HG03575 (cell line): ENCODE data around the gene GTF2F1.
"Not testable (repeated sequence)": the region's sequence is repeated elsewhere in the genome, so short reads cannot be mapped to it uniquely, and the experiment has no call there.

Experiments used
- ATAC-seq: cut with Tn5 transposase; IDR thresholded peaks from one replicate; pipeline ENCODE4 v1.9.1; 2021; ENCODE audit not compliant: unreplicated experiment, insufficient number of reproducible peaks, low FRiP score; ENCODE audit errors: extremely low read depth

Gene GTF2F1

GRCh38 chr19:6364353-6364752 lies 28.6 kb downstream of the GTF2F1 start:
- no peak for ATAC-seq

DNA sequence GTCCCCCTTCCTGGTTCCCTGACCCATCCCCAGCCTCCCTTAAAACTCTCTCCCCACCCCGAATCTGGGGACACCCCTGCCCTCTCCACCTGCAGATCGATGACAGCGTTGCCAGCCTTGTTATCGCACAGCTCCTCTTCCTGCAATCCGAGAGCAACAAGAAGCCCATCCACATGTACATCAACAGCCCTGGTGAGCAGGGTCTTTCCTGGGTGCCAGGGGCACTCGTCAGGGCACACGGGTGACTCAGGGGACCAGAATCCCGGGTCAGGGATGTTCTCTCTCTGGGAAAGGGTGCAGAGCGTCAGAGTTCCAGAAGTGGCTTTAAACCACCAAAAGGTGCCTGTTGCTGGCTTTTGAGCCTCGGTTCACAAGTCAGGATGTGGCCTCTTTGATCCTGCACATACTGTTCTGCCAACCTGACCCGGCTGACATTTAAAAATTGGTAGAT lies 30.6 kb downstream of the GTF2F1 start:
- ATAC-seq = no peak

GRCh38 chr19:6362027-6362350 lies 31.0 kb downstream of the GTF2F1 start:
- no peak for ATAC-seq

GRCh38 chr19:6360857-6361216 lies 32.1 kb downstream of the GTF2F1 start:
- not testable (repeated sequence) for ATAC-seq

DNA sequence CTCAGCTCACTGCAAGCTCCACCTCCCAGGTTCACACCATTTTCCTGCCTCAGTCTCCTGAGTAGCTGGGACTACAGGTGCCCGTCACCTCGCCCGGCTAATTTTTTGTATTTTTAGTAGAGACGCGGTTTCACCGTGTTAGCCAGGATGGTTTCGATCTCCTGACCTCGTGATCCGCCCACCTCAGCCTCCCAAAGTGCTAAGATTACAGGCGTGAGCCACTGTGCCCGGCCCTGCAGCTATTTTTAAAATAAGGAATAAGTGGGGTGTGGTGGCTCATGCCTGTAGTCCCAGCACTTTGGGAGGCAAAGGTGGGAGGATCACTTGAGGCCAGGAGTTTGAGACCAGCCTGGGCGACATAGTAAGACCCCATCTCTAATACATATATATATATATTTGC lies 32.5 kb downstream of the GTF2F1 start:
- not testable (repeated sequence) for ATAC-seq

DNA sequence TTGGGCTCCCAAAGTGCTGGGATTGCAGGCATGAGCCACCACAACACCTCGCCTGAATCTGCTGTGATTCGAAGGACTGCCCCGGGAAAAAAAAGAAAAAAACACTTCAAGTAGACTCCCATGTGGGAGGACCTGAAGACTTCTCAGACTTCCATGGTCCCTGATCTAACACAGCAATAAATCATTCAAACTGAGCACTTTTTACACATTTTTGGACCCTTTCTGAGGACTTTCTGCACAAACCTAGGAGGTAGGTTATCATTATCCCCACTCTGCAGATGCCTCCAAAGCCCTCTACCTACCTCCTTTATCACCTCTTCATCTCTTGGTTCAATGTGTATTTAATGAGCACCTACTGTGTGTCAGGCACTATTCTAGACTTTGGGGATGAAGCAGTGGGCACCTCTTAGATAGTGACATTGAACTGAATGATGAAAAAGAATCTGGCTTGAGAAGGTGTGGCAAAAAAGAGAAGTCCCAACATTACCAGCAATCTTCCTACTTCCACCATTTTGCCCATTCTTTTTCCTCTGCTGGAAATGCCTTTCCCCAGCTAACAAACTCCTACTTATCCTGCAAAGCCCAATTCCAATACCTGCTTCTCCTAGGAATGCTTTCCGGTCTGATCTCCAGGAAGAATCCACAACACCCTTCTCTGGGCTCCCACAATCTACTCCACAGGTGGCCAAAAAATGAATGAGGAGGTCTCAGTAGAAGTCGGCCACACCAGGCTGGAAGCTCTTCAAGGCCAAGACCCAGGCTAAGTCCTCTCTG lies 33.2 kb downstream of the GTF2F1 start:
- no peak for ATAC-seq

- no peak for ATAC-seq
Measured at GRCh38 chr19:6358003-6358402, 35.0 kb downstream of the GTF2F1 start.

DNA sequence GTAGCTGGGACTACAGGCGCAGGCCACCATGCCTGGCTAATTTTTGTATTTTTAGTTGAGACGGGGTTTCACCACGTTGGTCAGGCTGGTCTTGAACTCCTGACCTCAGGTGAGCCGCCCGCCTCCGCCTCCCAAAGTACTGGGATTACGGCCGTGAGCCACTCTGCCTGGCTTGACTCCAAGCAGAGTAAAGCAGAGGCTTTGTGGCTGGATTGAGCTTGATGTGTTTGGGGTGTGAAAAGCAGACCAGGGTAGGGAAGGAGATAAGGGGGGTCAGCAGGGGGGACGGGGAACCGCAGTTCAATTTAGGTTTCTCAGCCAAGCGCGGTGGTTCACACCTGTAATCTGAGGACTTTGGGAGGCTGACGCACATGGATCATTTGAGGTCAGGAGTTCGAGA lies 35.8 kb downstream of the GTF2F1 start:
- ATAC-seq = no peak

GRCh38 chr19:6355321-6356040 lies 37.5 kb downstream of the GTF2F1 start:
- ATAC-seq = not testable (repeated sequence)

- no peak for ATAC-seq
Measured at GRCh38 chr19:6354098-6354674, 38.8 kb downstream of the GTF2F1 start.

- no peak for ATAC-seq
Measured at GRCh38 chr19:6352381-6353165, 40.4 kb downstream of the GTF2F1 start.

GRCh38 chr19:6350688-6351087 lies 42.3 kb downstream of the GTF2F1 start:
- ATAC-seq = no peak

DNA sequence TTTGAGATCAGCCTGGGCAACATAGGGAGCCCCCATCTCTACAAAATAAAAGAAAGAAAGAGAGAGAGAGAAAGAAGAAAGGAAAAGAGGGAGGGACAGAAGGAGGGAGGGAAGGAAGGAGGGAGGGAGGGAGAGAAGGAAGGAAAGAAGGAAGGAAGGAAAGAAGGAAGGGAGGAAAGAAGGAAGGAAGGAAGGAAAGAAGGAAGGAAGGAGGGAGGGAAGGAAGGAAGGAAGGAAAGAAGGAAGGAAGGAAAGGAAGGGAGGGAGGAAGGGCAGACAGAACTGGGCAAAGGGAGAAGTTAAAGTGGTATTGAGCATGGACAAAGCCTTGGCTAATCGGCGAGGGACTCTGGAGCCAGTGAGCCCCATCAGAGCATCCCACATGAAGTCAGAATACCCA lies 43.7 kb downstream of the GTF2F1 start:
- ATAC-seq = not testable (repeated sequence)

GRCh38 chr19:6343462-6343861 lies 49.5 kb downstream of the GTF2F1 start:
- no peak for ATAC-seq

DNA sequence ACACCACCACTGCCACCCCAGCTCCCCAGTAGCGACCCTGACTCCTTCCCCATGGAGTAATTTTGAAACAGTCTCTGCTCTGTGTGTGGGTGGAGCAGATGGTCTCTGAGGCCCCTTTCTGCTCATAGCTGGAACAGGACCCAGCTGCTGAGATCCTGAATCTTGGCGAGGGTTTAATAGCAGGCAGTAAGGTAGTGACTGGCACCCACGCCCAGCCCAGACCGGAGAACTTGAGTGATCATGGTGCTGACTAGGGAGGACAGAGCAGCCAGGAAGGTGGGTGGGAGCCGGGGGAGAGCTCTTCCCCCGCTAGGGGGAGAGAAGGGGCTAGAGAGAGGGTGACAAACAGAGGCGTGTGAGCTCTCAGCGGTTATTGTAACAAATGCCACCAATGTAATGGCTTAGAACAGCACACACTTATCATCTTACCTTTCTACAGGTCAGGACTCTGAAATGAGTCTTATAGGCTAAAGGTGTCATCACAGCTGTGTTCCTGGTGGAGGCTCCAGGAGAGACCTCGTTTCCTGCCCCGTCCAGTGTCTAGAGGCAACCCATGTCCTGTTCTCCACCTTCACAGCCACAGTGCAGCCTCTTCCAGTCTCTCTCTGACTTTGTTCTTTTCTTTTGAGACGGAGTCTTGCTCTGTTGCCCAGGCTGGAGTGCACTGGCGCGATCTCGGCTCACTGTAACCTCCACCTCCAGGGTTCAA lies 52.3 kb downstream of the GTF2F1 start:
- no peak for ATAC-seq

DNA sequence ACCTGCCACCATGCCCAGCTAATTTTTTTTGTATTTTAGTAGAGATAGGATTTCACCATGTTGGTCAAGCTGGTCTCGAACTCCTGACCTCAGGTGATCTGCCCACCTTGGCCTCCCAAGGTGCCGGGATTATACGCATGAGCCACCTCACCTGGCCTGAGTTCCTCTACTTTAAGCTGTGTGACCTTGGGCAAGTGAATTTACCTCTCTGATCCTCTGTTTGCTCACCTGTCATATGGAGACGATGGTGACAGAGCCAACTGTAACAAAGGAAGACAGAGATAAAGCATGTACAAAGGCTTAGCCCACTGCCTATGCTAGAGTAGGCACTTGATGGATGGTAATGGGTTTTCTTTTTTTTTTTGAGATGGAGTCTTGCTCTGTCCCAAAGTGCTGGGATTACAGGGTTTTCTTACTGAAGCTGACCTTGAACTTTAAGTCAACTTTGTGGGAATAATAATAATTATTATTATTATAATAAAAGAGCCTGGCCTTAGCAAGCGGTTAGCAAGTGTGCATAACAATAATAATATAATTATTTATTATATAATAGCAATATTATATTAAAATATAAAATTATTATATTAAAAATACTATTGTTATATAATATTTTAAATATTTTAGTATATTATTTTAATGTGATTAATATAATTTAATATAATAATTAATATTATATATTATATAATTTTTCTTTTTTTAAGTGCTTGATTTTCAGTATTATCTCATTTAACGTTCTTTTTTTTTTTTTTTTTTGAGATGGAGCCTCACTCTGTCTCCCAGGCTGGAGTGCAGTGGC lies 58.3 kb downstream of the GTF2F1 start:
- ATAC-seq = no peak

- no peak for ATAC-seq
Measured at GRCh38 chr19:6333439-6333838, 59.5 kb downstream of the GTF2F1 start, which contains the start of gene ACER1. Gene ACER1 (minus strand): TSS chr19:6333612. CDS start chr19:6333551, 61 bp downstream.
